Esophagus muscularis mucosa (tissue), 4 donors: Measurements from ENCODE around the gene ARV1. TPM values are rescaled to one million over a fixed set of nuclear protein-coding genes. Genes with fewer than 3 reads are reported as not detected.

Source experiments
- DNase-seq: peaks from one replicate; pipeline ENCODE4 v3.0.0-alpha.2; 2017; ENCODE audit errors: extremely low spot score
- H3K27ac ChIP-seq, 4 donors: fragments of 200-600 bp; sonication (generic); replicated peaks in 1 of 4; 1 replicate in 3 of 4; 2 replicates in 1 of 4; pipeline ENCODE4 v1.5.1; 2016 to 2019; ENCODE audit warnings: mild to moderate bottlenecking in 1 of 4
- H3K27me3 ChIP-seq, 4 donors: fragments of 200-600 bp; sonication (generic); one replicate each; pipeline versions ENCODE4 v1.5.1 to v1.6.0; 2016 to 2019
- H3K36me3 ChIP-seq, 4 donors: fragments of 200-600 bp; sonication (generic); one replicate each; pipeline ENCODE4 v1.5.1; 2016 to 2019
- H3K4me1 ChIP-seq, 4 donors: fragments of 200-600 bp; sonication (generic); one replicate each; pipeline ENCODE4 v1.5.1; 2016 to 2019
- H3K4me3 ChIP-seq, 4 donors: fragments of 200-600 bp; sonication (generic); 1 replicate in 2 of 4; 2 replicates in 2 of 4; pipeline ENCODE4 v1.5.1; 2016 to 2019; ENCODE audit warnings: mild to moderate bottlenecking in 4 of 4, moderate library complexity in 1 of 4
- H3K9me3 ChIP-seq, 4 donors: fragments of 200-600 bp; sonication (generic); 1 replicate in 3 of 4; 2 replicates in 1 of 4; pipeline ENCODE4 v1.5.1; 2016 to 2019
- CTCF ChIP-seq, 3 experiments: fragments of 200-600 bp in 2 of 3; fragments of 450-650 bp in 1 of 3; sonication (generic) in 2 of 3; IDR thresholded peaks; one replicate each; pipeline ENCODE4 v1.5.1; 2017 to 2019; ENCODE audit warnings: antibody characterized with exemption in 3 of 3, mild to moderate bottlenecking in 2 of 3, moderate library complexity in 1 of 3
- EP300 ChIP-seq: sonication (generic); formaldehyde crosslinking; IDR thresholded peaks from one replicate; pipeline ENCODE4 v1.6.1; 2017; ENCODE audit warnings: antibody characterized with exemption
- POLR2A ChIP-seq: fragments of 450-650 bp; IDR thresholded peaks from one replicate; pipeline ENCODE4 v1.6.1; 2017; ENCODE audit warnings: antibody characterized with exemption, moderate library complexity, mild to moderate bottlenecking, low read depth
- POLR2AphosphoS5 ChIP-seq, 2 donors: sonication (generic); formaldehyde crosslinking; IDR thresholded peaks; one replicate each; pipeline ENCODE4 v1.6.1; 2017; ENCODE audit warnings: antibody characterized with exemption in 2 of 2
- WGBS: methylation state at CpG from one replicate; pipeline ENCODE4 v1.1.5; 2018; 5-methylcytosine and 5-hydroxymethylcytosine counted together
- intact Hi-C: fragments of 100-400 bp; cut with DNase I; formaldehyde crosslinking; loops from one replicate; pipeline ENCODE4 v1.15.1; 2023
- total RNA-seq, 4 donors: library from RNA; depleted of rRNA; stranded (reverse); fragments of >200 nt; gene quantifications; one replicate each; pipeline versions ENCODE4 v1.1.0 to v1.2.1, GENCODE V29; 2016

ARV1 gene
- total RNA-seq, 4 donors from 2014 or later: 14.9 to 21.6 (median 18.8) TPM

GRCh38 chr1:230937371-230937770 is 41.5 kb upstream of the ARV1 start:
- H3K27ac ChIP-seq: no peak overlapping the region
- DNase-seq: no peak
- WGBS: 58% methylated on average over 2 of the region's 2 CpGs
- no peaks in the 10 kb centered on the region for H3K27me3 ChIP-seq
- H3K4me1 ChIP-seq: peaks cover 0 to 8% (median 4%) of the 10 kb centered on the region in 4 donors
- no peak for TF ChIP-seq POLR2A
- no peak for TF ChIP-seq POLR2AphosphoS5 (IDR thresholded peaks at IDR 0.05)
- no peak for TF ChIP-seq CTCF (IDR thresholded peaks at IDR 0.05)
- TF ChIP-seq EP300: no peak
- peaks cover 0 to 32% (median 7%) of the 10 kb centered on the region in 4 donors for H3K36me3 ChIP-seq
- no peaks in the 10 kb centered on the region for H3K9me3 ChIP-seq
- no peak overlapping the region for H3K4me3 ChIP-seq
- intact Hi-C loops: no loop called here

DNA sequence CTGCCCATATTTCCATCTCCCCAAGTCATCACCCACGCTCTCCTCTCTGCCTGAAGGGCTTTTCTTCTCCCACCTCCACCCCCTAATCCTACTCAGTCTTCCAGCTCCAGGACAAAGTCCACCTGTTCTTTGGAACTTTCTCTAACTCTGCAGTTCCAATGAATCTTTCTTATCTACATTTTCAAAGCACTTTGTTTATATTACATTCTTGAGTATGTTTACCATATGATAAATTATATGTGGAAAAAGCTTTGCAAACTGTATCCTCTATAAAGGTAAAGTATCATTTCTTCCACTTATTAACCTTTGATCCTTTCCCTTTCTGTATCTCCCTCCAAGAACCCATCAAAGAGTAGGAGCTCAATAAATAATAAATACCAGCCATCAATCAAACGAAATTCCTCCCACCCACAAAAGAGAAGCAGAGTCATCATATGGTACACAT is 39.9 kb upstream of the ARV1 start:
- TF ChIP-seq CTCF (IDR thresholded peaks at IDR 0.05): no peak
- TF ChIP-seq EP300: no peak
- no peak for TF ChIP-seq POLR2AphosphoS5 (IDR thresholded peaks at IDR 0.05)
- no peak for TF ChIP-seq POLR2A
- Histone ChIP-seq H3K27ac (no peak overlapping the region), H3K4me3 (no peak overlapping the region), H3K9me3 (no peaks in the 10 kb centered on the region), H3K36me3 (peaks cover 0 to 24% (median 5%) of the 10 kb centered on the region in 4 donors), H3K4me1 (peaks cover 0 to 8% (median 4%) of the 10 kb centered on the region in 4 donors), H3K27me3 (no peaks in the 10 kb centered on the region)
- WGBS: 61% methylated on average over 2 of the region's 2 CpGs
- intact Hi-C loops: no loop called here
- DNase-seq: no peak

DNA sequence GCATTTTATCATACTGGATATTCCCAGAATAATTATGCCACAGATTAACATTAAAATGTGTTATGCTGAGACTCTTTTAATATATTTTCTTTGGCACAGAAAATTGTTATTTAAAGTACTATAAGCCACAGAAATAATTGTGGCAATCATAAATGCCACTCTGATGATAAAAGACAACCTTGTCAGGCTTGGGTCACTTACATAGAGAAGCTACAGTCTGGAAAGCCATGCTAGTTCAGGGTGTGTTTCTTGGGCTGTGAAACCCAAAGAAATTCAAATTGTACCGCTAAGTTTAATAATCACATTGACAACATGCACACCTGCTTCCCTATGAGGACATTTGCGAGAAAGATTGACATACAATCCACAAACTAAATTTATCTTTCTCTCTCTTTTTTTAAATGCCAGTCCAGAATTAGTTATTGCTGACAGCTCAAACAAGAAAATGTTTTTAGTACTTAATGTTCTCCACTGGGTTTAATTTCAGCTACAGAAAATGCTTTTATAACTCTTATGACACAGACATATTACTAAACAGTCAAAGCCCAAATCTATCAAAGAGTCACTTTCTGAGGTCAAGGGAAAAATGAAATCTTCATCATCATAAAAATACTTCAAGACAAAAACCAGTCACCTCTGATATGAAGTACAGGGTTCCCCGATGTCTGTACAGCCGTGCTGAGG is 38.9 kb upstream of the ARV1 start:
- DNase-seq: no peak
- H3K9me3 ChIP-seq: no peaks in the 10 kb centered on the region
- intact Hi-C loops: no loop called here
- no peak for TF ChIP-seq POLR2AphosphoS5 (IDR thresholded peaks at IDR 0.05)
- no peak for TF ChIP-seq EP300
- no peak for TF ChIP-seq CTCF (IDR thresholded peaks at IDR 0.05)
- no peak for TF ChIP-seq POLR2A
- no peaks in the 10 kb centered on the region for H3K27me3 ChIP-seq
- H3K4me3 ChIP-seq: no peak overlapping the region
- H3K4me1 ChIP-seq: peaks cover 0 to 8% (median 4%) of the 10 kb centered on the region in 4 donors
- no peak overlapping the region for H3K27ac ChIP-seq
- 88% methylated on average over 4 of the region's 4 CpGs for WGBS
- H3K36me3 ChIP-seq: peaks cover 0 to 23% (median 5%) of the 10 kb centered on the region in 4 donors

GRCh38 chr1:230940848-230941247 is 38.0 kb upstream of the ARV1 start:
- Histone ChIP-seq H3K36me3 (peaks cover 0 to 25% (median 5%) of the 10 kb centered on the region in 4 donors), H3K27ac (no peak overlapping the region), H3K9me3 (no peaks in the 10 kb centered on the region), H3K4me1 (peaks cover 0 to 8% (median 4%) of the 10 kb centered on the region in 4 donors), H3K4me3 (no peak overlapping the region), H3K27me3 (no peaks in the 10 kb centered on the region)
- 97% methylated on average over 1 of the region's 1 CpG for WGBS
- intact Hi-C loops: no loop called here
- no peak for DNase-seq
- TF ChIP-seq CTCF (IDR thresholded peaks at IDR 0.05) (no peak), POLR2AphosphoS5 (IDR thresholded peaks at IDR 0.05) (no peak), POLR2A (no peak), EP300 (no peak)
